HepG2 (cell line): ENCODE measurements around the gene DNAAF3. TPM values are rescaled to one million over a fixed set of nuclear protein-coding genes. Genes with fewer than 3 reads are reported as not detected.

Source experiments
- ATAC-seq: fragments of 200-7000 bp; cut with Tn5 transposase; 3 replicates; pipeline ENCODE4 v1.9.1; 2020; ENCODE audit warnings: mild to moderate bottlenecking, moderate library complexity
- BruUV-seq: library from RNA; stranded (reverse); fragments of 400-500 nt; replicated peaks from 2 replicates; lab custom pipeline; 2021; lab: Mats Ljungman, UMichigan
- CTCF ChIA-PET: fragments of 300-600 bp; formaldehyde crosslinking; extraction: SDS; loops from one replicate; lab custom pipeline; 2021; ENCODE audit warnings: low total read pairs, inconsistent platforms, low intra/inter-chr PET ratio; lab: Yijun Ruan, JAX
- POLR2A ChIA-PET: fragments of 350-600 bp; sonication (Branson Sonifier 250); formaldehyde crosslinking; loops from one replicate; lab custom pipeline; 2020; ENCODE audit warnings: antibody characterized with exemption, inconsistent platforms; lab: Yijun Ruan, JAX
- DNase-seq: peaks from one replicate; pipeline ENCODE4 v3.0.0-alpha.2; 2015; ENCODE audit warnings: low spot score
- FAIRE-seq: peaks from 3 replicates; lab custom pipeline; 2011; peaks lifted over from hg19 to GRCh38; lab: Jason Lieb, UNC
- H2AFZ ChIP-seq: one replicate; pipeline ENCODE4 v1.6.1; 2011; ENCODE audit warnings: low read length, inconsistent platforms
- H3K27ac ChIP-seq: fragments of 300-600 bp; 3 replicates; pipeline ENCODE4 v1.8.0; 2011; ENCODE audit warnings: mixed run types, mild to moderate bottlenecking, mixed read lengths, low read length, inconsistent platforms; ENCODE audit not compliant: insufficient read depth; ENCODE audit errors: extremely low read length
- H3K27me3 ChIP-seq, 2 experiments: fragments of 200-600 bp in 1 of 2; 2 replicates in 1 of 2; 3 replicates in 1 of 2; pipeline versions ENCODE4 v1.6.0 to v1.8.0; 2011; ENCODE audit warnings: low read length in 2 of 2, mild to moderate bottlenecking in 2 of 2, moderate library complexity in 2 of 2, inconsistent platforms in 1 of 2; ENCODE audit not compliant: insufficient read depth in 2 of 2, control insufficient read depth in 1 of 2
- H3K36me3 ChIP-seq, 2 experiments: fragments of 200-600 bp in 1 of 2; replicated peaks in 1 of 2; 2 replicates in 1 of 2; 3 replicates in 1 of 2; pipeline versions ENCODE4 v1.5.1 to v1.8.0; 2011; ENCODE audit warnings: low read length in 2 of 2, inconsistent platforms in 1 of 2; ENCODE audit not compliant: insufficient read depth in 2 of 2, control insufficient read depth in 1 of 2
- H3K4me1 ChIP-seq: 2 replicates; pipeline ENCODE4 v1.5.1; 2012; ENCODE audit warnings: low read length, inconsistent platforms; ENCODE audit not compliant: insufficient read depth
- H3K4me2 ChIP-seq: 2 replicates; pipeline ENCODE4 v1.6.0; 2011; ENCODE audit warnings: low read depth, low read length, inconsistent platforms
- H3K4me3 ChIP-seq, 3 experiments: fragments of 200-600 bp in 1 of 3; sonication (generic), shearing (Covaris generic) in 1 of 3; replicated peaks in 1 of 3; 2 replicates each; pipeline ENCODE4 v1.5.1; 2011 to 2016; ENCODE audit warnings: low read length in 3 of 3, inconsistent platforms in 2 of 3, low read depth in 2 of 3, mild to moderate bottlenecking in 2 of 3, control low read depth in 1 of 3, mixed read lengths in 1 of 3; ENCODE audit not compliant: insufficient read depth in 1 of 3
- H3K79me2 ChIP-seq: one replicate; pipeline ENCODE4 v1.6.1; 2011; ENCODE audit warnings: low read length, inconsistent platforms; ENCODE audit not compliant: insufficient read depth
- H3K9ac ChIP-seq: 2 replicates; pipeline ENCODE4 v1.6.0; 2011; ENCODE audit warnings: mild to moderate bottlenecking, low read depth, low read length, inconsistent platforms; ENCODE audit not compliant: insufficient read depth
- H3K9me3 ChIP-seq: 2 replicates; pipeline ENCODE4 v1.5.1; 2012; ENCODE audit warnings: mild to moderate bottlenecking, low read length
- H4K20me1 ChIP-seq: 2 replicates; pipeline ENCODE4 v1.6.0; 2011; ENCODE audit warnings: inconsistent platforms, mild to moderate bottlenecking, low read length, moderate library complexity; ENCODE audit not compliant: insufficient read depth
- CTCF ChIP-seq: sonication (generic); formaldehyde crosslinking; IDR thresholded peaks from 2 replicates; pipeline ENCODE4 v1.5.0; 2020; ENCODE audit warnings: mild to moderate bottlenecking, missing genetic modification reagents, moderate library complexity
- FOXO4 ChIP-seq: sonication (generic); formaldehyde crosslinking; conservative IDR thresholded peaks from 2 replicates; pipeline ENCODE4 v1.8.1; 2023; ENCODE audit warnings: missing genetic modification reagents
- RNF2 ChIP-seq: fragments of 450-650 bp; conservative IDR thresholded peaks from 2 replicates; pipeline ENCODE4 v1.6.1; 2016; ENCODE audit warnings: low read depth
- SMC3 ChIP-seq: IDR thresholded peaks from 2 replicates; pipeline ENCODE4 v1.6.1; 2011; ENCODE audit warnings: low read length, improper control_type of control experiment
- ZFP91 ChIP-seq: sonication (generic); formaldehyde crosslinking; IDR thresholded peaks from 2 replicates; pipeline ENCODE4 v1.9.0; 2022; ENCODE audit warnings: missing genetic modification reagents, mild to moderate bottlenecking, borderline replicate concordance
- ZNF652 ChIP-seq: IDR thresholded peaks from 2 replicates; pipeline ENCODE4 v1.6.1; 2016; ENCODE audit warnings: low read depth, borderline replicate concordance
- ZNF792 ChIP-seq: IDR thresholded peaks from 2 replicates; pipeline ENCODE4 v1.6.1; 2016
- WGBS: methylation state at CpG from one replicate; pipeline ENCODE4 v1.1.6; 2017; ENCODE audit warnings: low lambda C conversion rate; 5-methylcytosine and 5-hydroxymethylcytosine counted together
- in situ Hi-C: cut with HindIII; loops from 2 replicates; pipeline ENCODE4 v1.10.0; 2017; ENCODE audit warnings: low pct_unique_long_range_greater_than_20kb; ENCODE audit not compliant: extremely low pct_ligation_motif_present
- intact Hi-C: fragments of 100-400 bp; cut with micrococcal nuclease; formaldehyde crosslinking; loops from one replicate; pipeline ENCODE4 v1.10.0; 2022; ENCODE audit not compliant: unreplicated experiment
- polyA plus RNA-seq, 8 experiments: library from polyadenylated mRNA; depleted of rRNA in 3 of 8; stranded (reverse) in 7 of 8; unstranded in 1 of 8; fragments of >200 nt; fragmentation: Illumina TruSeq in 4 of 8; extraction: Trizol in 4 of 8; gene quantifications; 2 replicates each; pipeline versions ENCODE4 v1.2.1 to v1.2.3, GENCODE V29; 2011 to 2016; ENCODE audit warnings: low read depth in 4 of 8, missing spikeins in 1 of 8, mixed read lengths in 1 of 8; ENCODE audit not compliant: insufficient read depth in 1 of 8
- total RNA-seq, 5 experiments: library from RNA; depleted of rRNA; stranded (reverse); fragments of >200 nt; fragmentation: Illumina TruSeq; extraction: Trizol; gene quantifications; 2 replicates each; pipeline ENCODE4 v1.2.3, GENCODE V29; 2016; ENCODE audit warnings: low read depth in 1 of 5

Gene DNAAF3
- total and polyA plus RNA-seq, 2 of the 13 experiments (the other 11 are each of a cell fraction or from before 2014, with no cell fraction given): 0.30 to 0.40 TPM

- H4K20me1 ChIP-seq: no peaks in the 10 kb centered on the region
- FAIRE-seq (no peak), ATAC-seq (peak; percentile 17; the same call in 2 of the 3 replicates), DNase-seq (no peak)
- peak overlapping the region in 2 of 3 experiments; percentile 36 to 46; a peak in 3 of 6 replicates for H3K4me3 ChIP-seq
- no TSS peak for BruUV-seq
- H3K4me2 ChIP-seq: peak overlapping the region; percentile 49; the same call in 1 of the 2 replicates
- whole genome bisulfite sequencing: 3% methylated on average over 19 of the region's 41 CpGs
- H2AFZ ChIP-seq: no peak overlapping the region
- ChIA-PET POLR2A (interaction anchor here (1.2 to 1.7 kb wide), 3 partner anchors 13 to 316 kb away, joined by 3 to 6 read pairs (median 3); partner anchors contain the start of gene ISOC2), CTCF (interaction anchor here (0.7 kb wide), 1 partner anchor 15 kb away, joined by 3 read pairs; no protein-coding TSS in a partner anchor)
- H3K79me2 ChIP-seq: no peaks in the 10 kb centered on the region
- H3K27ac ChIP-seq: no peak overlapping the region
- H3K36me3 ChIP-seq: no peaks in the 10 kb centered on the region
- no peak for TF ChIP-seq ZNF792 (CRISPR knock-in tag)
- TF ChIP-seq ZNF652 (CRISPR knock-in tag): peak; percentile 98
- peak; percentile 99 for TF ChIP-seq ZFP91 (CRISPR knock-in tag)
- 0 out of 2 replicates have a peak, but pooled peaks have one; percentile 17 for TF ChIP-seq SMC3
- TF ChIP-seq RNF2: no peak
- no peak for TF ChIP-seq FOXO4 (CRISPR knock-in tag)
- TF ChIP-seq CTCF (CRISPR knock-in tag): peak; percentile 62
- peaks cover 20% of the 10 kb centered on the region; the same call in 1 of the 2 replicates for H3K4me1 ChIP-seq
- no peak overlapping the region for H3K9ac ChIP-seq
- no peaks in the 10 kb centered on the region for H3K9me3 ChIP-seq
- intact Hi-C loops: no loop called here
- H3K27me3 ChIP-seq: peaks cover 0 to 23% of the 10 kb centered on the region in 2 experiments; a peak in 2 of 5 replicates
- in situ Hi-C loops: loop anchor here (5.0 kb wide), 1 partner anchor 261 kb away; the partner anchor contains the start of gene UBE2S
Observed at GRCh38 chr19:55146078-55146704, 20.2 kb downstream of the DNAAF3 start.
